GM12801 (cell line): ENCODE data around the gene UGGT2.

ENCODE experiments used
- CTCF ChIP-seq: IDR thresholded peaks from one replicate; pipeline ENCODE4 v1.5.1; 2011; ENCODE audit warnings: control low read depth; ENCODE audit not compliant: insufficient read length; ENCODE audit errors: extremely low read depth

UGGT2 gene

GRCh38 chr13:96089139-96089538 is 35.9 kb upstream of the UGGT2 start:
- no peak for TF ChIP-seq CTCF

- TF ChIP-seq CTCF = no peak
Measured at GRCh38 chr13:96086736-96087135, 33.5 kb upstream of the UGGT2 start.

- TF ChIP-seq CTCF = no peak
Measured at GRCh38 chr13:96082640-96083039, 29.4 kb upstream of the UGGT2 start.

GRCh38 chr13:96081888-96082287 is 28.7 kb upstream of the UGGT2 start:
- TF ChIP-seq CTCF = no peak

GRCh38 chr13:96080676-96081075 is 27.5 kb upstream of the UGGT2 start:
- TF ChIP-seq CTCF = no peak

GRCh38 chr13:96075953-96076543 is 22.8 kb upstream of the UGGT2 start:
- no peak for TF ChIP-seq CTCF

- no peak for TF ChIP-seq CTCF
Measured at GRCh38 chr13:96072392-96072791, 19.2 kb upstream of the UGGT2 start.
